GM21423 (cell line): ENCODE data around the gene CALM1.
A peak's percentile ranks its signal among the peaks of the same experiment; 100 is the strongest.
"Not testable (repeated sequence)": the region's sequence is repeated elsewhere in the genome, so short reads cannot be mapped to it uniquely, and the experiment has no call there.

Experiments
- ATAC-seq: cut with Tn5 transposase; IDR thresholded peaks from one replicate; pipeline ENCODE4 v1.9.1; 2021; ENCODE audit warnings: mild to moderate bottlenecking, moderate library complexity; ENCODE audit not compliant: unreplicated experiment

Gene CALM1

DNA sequence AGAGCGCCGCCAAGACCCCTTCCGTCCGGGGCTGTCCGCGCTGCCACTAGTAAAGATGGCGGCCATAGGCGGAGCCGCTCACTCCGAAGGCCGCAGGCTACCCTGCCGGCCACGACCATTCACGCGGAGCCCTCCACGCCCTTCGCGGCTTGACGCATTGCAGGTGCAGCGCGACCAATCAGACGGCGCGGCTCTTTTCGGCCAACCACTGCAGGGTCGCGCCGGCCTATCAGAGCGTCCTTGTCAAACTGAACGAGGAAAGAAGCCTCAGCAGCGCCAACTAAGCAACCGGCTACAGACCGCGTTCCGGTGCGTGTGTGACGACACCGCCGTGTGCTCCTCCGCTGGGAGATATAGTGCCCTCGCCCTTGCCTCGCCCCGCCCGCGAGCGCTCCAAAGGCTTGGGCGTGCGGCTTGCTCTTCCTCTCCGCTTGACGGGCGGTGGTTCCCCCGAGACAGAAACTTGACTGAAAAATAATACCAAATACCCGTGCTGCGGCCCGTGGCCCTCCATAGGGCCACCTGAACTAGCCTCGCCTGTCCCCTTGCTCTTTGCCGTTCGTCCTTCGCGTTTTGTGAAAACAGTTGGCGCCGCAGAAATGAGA is 13.6 kb upstream of the CALM1 start:
- ATAC-seq, result peak; percentile 93

DNA sequence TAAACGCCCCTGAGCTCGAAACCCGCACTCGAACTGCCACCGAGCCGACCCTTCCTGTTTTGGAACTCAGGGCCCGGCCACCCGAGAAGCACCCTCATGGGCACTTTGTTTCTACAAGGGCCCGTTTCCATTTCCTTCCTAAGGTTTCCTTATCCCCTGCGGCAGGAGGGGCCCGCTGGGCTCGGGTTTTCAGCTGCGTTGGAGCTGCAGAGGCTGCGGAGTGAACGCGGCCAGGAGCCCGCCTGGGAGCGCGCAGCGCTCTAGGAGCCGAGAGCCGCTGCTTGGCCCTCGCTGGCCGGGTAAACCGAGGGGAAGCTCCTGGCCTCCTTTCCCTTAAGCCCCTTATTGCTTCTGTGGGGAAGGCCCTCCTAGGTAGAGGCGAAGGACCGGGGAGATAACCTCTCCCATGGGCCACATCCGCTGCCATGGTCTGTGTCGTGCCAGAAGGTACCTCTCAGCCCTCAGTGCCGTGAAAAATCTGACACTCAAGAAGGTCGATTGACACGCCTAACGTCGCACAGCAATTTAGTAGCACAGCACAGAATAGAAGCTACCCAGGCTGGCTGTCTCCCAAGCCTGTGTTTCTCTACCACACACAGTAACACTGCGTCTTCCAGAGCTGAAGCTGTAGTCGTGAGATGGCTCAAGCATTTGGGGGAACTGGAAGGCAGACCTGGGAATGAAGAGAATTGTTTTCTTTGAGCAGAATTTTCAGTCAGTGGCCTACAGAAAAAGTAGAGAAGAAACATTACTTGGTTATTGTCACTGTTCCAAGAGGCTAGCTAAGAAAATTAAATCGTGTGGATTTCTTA is 12.9 kb upstream of the CALM1 start:
- peak; percentile 23 for ATAC-seq

DNA sequence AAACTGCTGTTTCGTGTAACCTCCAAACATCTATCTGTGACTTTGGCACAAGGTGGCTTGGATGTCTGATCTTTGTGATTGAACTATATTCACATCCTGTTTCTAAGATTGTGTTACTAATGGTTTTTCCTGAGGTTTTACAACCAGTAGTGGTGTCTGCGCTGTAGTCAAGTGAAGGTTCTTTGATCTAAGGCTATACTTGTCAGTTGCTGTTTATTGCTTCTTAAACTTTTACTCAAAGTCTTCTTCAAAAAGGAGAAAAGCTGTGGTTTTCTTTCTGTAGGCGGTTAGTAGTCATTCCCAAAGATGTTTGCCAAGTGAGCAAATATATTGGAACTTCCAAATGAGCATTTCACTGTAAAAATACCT is 12.3 kb upstream of the CALM1 start:
- ATAC-seq, result no peak

- ATAC-seq, result no peak
Measured at GRCh38 chr14:90386321-90386720, 10.5 kb upstream of the CALM1 start.

- no peak for ATAC-seq
Measured at GRCh38 chr14:90387206-90387760, 9.5 kb upstream of the CALM1 start.

DNA sequence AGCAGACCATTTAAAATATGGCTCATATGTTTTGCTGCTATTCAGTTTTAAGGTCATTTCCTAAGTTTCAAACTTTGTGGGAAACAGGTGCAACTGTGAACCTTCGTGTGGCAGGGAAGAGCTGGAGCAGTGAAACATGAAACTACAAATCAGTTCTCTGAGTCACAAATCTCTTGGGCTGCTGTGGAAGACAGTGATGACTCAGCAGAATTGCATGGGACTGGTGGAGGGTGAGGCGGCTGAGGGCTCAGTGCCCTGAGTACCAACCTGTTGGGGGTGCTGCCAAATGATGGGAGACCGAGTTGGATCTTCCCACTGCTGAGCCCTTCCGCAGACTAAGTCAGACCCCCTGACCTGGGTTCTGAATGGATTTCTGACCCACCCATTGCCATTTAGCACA is 8.4 kb upstream of the CALM1 start:
- ATAC-seq, result no peak

GRCh38 chr14:90388982-90389381 is 7.8 kb upstream of the CALM1 start:
- no peak for ATAC-seq

DNA sequence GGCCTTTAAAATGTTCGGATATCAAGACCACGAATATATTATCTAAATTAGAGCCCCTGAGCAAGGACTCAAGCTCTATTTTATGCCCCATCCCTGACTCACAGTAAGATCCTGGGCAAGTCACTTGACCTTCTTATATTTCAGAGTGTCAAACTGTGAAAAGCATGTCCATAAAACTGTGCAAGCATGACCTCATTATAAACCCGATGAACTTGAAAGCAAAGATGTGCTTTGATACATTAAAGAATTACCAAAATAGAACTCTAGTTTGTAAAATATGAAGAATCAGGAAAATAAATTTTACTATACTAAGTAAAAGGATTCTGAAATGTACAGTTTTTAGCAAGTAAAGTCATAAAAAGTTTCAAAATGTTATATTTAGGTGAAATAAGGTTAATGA is 2.9 kb upstream of the CALM1 start:
- ATAC-seq, result no peak

DNA sequence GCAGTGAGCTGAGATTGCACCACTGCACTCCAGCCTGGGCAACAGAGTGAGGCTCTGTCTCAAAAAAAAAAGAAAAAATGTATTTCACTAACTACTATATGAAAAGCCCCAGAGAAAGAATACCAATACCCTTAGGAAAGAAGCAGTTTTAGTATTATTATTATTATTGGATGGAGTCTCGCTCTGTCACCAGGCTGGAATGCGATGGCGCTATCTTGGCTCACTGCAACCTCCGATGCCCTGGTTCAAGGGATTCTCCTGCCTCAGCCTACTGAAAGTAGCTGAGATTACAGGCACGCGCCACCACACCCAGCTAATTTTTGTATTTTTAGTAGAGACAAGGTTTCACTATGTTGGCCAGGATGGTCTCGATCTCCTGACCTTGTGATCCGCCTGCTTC is 2.0 kb upstream of the CALM1 start:
- ATAC-seq, result not testable (repeated sequence)

GRCh38 chr14:90397425-90398314 is 841 bp downstream of the CALM1 start:
- peak; percentile 32 for ATAC-seq

DNA sequence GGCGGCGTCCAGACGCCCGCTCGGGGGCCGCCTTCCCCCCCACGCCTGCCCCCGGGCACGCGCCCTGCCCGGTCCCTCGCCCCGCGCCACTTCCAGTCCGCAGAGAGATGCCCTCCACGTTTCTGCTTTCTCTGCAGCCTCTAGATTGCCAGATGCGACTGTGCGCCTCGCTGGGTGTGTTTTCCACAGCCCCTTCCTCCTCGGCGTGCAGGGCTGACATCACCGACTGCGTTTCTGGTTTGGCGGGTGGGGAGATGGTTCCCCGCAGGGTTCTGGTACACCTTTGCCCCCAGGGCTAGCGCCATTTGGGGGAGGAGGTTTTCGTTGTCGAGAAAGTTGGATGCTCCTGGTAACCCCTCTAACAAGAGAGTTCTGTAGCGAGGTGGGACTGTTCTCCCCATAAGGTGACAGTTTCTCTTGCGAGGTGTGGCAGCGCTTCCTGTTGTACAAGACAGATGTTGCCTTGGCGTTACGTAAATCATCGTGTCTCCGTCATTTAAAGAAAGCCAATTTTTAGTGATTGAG is 1.5 kb downstream of the CALM1 start:
- ATAC-seq, result peak; percentile 20

DNA sequence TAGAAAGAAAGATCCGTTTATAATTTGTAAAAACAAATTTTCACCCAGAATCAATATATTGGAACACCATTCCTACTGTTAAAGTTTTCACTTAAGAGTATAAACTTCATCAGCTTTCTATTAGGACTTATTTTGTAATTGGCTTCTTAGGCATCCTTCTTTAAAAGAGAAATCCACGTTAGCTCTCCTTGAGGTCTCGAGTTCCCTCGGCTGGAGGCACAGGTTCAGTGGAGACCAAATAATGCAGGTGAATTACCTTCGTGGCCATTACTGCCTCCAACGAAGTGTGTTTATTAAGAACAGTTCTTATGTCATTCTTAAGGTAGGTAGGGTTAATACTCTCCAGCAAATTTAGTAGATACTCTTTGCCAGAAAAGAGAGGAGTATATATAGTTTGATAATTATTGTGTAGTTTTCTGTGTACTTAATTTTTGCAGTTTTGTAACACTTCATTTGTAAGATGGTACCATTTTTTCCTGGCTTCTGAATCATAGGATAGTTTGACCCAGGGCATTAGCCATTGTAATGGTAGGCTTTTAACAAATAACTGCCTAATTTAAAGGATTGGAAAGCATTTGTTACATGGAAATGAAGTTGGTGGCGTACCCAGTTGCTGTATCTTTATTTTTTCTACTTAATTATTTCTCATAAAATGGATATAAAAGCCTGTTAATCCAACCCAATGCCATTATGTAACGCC is 2.2 kb downstream of the CALM1 start:
- ATAC-seq, result no peak

GRCh38 chr14:90399541-90400444 is 3.0 kb downstream of the CALM1 start:
- peak; percentile 57 for ATAC-seq

DNA sequence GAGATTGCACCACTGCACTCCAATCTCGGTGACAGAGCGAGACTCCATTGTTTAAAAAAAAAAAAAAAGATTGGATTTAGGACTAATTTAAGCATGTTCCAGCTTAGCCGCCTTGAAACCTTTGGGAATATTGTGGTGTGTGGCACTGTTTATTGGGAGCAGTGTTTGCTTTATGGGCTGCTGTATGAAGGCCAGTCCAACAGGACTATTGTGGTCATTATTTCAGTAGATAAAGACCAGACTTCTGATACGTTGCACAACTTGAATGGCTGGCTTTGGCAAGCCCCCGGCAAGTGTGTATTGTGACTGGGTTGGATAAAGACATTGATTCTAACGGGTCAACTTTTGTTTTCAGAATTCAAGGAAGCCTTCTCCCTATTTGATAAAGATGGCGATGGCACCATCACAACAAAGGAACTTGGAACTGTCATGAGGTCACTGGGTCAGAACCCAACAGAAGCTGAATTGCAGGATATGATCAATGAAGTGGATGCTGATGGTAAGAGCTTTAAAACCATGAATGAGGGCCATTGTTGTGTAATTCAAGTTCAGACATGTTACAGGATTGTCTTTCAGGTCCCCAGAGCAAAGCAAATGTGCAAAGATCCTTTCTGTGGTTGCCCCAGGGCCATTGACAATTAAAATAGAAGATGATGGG is 4.2 kb downstream of the CALM1 start:
- no peak for ATAC-seq

DNA sequence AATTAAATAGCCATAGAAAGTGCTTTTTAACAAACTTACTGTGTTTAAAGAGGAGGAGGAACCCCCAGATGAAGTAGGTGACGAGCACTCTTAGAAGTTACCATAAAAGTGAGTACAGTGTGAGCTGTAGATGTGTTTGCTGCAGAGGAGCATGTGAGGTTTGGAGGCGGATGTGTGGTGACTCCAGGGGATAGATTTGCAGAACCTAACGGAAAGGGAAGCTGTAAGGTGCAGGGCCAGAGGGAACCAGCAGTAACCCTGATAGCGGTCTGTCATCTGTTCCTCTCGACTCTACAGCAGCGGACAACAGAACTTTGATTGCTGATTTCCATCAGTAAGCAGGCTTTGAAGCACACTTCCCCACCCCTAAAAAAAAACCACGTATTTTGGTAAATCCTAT is 5.2 kb downstream of the CALM1 start:
- ATAC-seq, result no peak

- no peak for ATAC-seq
Measured at GRCh38 chr14:90403065-90403464, 6.2 kb downstream of the CALM1 start.

DNA sequence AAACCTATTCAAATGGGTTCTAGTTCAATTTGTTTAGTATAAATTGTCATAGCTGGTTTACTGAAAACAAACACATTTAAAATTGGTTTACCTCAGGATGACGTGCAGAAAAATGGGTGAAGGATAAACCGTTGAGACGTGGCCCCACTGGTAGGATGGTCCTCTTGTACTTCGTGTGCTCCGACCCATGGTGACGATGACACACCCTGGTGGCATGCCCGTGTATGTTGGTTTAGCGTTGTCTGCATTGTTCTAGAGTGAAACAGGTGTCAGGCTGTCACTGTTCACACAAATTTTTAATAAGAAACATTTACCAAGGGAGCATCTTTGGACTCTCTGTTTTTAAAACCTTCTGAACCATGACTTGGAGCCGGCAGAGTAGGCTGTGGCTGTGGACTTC is 8.3 kb downstream of the CALM1 start:
- ATAC-seq, result no peak

DNA sequence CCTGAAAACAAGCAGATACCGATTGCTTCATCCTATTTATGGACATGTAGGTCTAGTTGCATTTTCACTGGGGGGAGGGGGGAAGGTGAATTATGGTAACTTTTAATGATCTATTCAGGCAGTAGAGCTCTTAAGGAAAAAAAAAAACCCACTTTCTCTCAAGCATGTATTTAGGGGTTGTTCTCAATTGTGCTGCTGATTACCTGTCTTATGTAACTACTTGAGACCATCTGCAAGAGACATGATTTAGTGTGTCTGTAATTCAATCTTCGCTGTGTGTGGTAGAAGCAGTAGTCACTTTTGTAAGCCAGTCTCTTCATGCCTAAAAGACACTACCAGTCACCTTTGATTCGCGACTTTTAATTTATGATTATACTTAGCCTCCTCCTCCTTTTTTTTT is 8.9 kb downstream of the CALM1 start:
- ATAC-seq, result no peak

- ATAC-seq, result no peak
Measured at GRCh38 chr14:90406384-90406798, 9.6 kb downstream of the CALM1 start.
